ENCODE results near the gene ACVR2A.

The ACVR2A gene

DNA sequence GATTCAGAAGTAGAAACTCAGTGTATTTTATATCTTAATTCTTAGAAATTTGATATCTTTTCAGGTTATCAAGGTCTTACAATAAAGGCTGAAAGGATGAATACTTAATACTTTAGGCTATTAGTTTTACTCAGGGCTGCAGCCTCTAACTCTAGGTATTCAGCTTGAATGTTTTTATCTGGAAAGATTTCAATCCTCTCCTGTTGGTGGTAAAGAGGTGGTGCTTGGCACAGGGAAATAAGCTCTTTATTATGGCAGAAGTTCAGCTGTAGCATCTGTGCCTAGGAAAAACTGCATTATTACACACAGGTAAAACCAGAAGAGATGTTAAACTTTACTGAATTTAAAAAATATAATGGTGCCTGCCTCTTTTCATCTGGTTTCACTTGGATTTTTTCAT lies 11.1 kb downstream of the ACVR2A start:
- DNase-seq, result no peak

DNA sequence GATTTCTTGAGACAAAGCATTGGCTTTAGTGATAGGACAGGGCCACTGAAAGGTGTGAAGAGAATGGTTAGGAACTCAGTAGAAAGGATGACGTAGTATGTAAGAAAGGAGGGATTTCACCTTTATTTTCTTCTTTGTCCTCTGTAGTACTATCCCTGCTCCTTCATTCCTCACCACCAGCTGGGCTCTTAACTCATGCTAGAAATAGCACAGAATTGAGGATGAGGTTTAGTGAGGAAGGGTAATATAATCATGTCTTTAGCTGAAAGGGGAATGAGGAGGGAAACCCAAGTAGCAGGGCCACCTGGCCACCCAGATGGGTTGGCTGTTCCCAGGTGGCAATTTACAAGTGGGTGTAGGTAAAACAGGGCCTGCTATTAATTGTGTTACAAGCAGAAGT lies 15.2 kb downstream of the ACVR2A start:
- no peak for DNase-seq

DNA sequence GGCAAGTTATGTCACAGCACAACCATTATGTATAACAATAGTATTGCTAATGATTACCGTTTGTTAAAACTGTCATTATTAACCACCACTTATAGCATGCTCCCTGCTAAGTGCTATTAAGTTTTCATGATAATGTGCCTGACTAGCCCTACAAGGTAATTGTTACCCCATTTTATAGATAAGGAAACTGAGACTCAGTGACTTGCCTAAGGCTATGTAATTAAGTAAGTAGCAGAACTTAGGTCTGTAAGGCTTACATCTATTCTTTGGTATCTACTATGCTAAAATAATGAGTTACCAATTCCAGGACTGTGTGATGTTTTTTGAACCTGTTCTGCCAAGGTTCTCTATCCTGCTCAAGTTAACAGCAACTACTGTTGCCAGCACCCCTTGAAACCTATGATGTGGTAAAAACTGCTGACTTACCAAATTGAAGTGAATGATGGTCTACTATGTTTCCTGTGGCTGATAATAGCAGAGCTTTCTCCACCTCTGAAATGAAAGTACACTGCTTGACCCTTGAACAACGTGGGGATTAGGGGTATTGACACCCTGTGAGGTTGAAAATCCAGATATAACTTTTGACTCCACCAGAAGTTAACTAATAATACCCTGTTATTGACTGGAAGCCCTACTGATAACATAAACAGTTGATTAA lies 18.2 kb downstream of the ACVR2A start:
- no peak for DNase-seq

DNA sequence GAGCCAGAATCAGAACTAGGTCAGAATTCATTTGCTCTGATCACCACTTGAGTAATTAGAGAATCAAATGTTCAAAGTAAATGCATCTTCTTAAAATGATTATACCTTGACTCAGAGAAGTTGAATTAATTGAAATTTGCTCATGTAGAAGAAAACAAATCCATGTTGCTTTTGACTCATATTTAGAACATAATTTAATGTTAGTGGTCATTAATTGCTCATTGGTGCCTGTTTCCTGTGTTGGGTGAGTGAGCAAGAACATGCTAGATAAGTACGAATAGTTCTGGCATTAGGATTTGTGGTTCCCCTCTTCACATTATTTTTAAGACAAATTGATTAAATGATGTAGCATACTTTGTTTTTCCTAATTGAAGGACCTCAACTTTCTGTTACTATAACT lies 19.0 kb downstream of the ACVR2A start:
- DNase-seq, result no peak

DNA sequence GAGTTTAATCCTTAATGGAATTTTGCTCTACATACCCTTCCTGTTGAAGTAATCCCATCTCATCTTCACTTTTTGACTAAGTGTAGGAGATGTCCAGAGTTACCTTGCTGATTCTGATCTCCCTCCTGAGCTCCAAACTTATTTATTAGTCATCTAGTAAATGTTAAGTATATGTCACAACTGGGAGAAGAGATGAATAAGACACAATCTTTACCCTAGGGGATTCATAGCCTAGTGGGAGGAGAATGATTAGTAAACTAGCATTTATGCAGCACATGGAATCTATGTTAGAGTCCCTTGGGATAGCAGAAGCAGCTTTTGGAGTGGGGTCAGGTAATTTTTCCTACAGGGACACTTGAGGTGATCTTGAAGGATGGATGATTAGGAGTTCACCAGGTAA lies 20.7 kb downstream of the ACVR2A start:
- DNase-seq, result no peak

DNA sequence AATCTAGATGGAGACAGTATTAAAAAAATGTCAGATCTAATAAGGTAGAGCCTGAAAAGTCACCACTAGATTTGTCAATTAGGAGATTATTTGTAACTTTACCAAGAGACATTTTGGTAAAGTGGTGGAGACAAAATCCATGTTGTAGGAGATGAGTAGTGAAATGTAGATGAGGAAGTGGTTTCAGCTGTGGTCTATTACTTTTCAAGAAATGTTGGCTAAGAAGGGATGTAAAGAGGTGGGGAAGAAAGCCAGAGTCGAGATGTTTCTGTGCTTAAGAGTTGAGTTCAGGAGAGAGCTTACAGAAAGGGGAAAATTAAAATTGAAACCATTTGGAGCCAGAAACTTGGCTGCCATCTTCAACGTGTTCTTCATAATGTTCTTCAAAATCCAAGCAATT lies 22.2 kb downstream of the ACVR2A start:
- DNase-seq, result no peak

DNA sequence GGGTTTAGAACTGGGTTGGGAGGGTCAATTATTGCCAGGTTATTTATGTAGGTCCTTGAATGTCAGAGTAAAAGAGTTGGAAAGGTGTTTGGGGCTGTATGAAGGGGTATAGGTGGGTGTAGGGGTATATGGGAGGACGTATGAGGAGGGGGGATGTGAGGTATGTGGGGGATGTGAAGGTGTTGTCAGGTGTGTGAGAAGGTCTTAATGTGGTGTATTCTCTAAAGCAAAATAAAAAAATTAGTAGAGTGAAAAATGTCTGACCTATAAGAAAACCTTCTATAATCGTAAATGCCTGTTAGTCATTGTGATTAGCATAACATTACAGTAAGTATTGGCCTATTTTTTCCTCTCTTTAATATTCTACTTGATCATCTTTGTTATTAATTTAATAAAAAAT lies 25.1 kb downstream of the ACVR2A start:
- no peak for DNase-seq

DNA sequence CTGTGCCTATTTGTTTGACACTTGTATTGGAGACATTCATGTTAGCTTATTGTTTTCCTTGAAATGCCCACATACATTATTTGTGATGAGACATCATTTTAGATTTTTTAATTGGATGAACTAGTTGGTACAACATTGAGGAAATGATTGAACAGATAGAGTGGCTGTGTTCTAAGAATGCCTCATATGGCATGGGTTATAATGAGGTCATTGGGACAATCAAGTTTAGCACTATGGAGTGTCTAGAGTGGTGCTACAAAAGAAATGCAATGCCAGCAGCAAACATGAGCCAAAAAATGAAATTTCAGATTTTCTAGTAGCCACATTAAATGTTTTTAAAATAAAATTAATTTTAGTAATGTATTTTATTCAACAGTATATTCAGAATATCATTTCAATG lies 28.1 kb downstream of the ACVR2A start:
- no peak for DNase-seq

DNA sequence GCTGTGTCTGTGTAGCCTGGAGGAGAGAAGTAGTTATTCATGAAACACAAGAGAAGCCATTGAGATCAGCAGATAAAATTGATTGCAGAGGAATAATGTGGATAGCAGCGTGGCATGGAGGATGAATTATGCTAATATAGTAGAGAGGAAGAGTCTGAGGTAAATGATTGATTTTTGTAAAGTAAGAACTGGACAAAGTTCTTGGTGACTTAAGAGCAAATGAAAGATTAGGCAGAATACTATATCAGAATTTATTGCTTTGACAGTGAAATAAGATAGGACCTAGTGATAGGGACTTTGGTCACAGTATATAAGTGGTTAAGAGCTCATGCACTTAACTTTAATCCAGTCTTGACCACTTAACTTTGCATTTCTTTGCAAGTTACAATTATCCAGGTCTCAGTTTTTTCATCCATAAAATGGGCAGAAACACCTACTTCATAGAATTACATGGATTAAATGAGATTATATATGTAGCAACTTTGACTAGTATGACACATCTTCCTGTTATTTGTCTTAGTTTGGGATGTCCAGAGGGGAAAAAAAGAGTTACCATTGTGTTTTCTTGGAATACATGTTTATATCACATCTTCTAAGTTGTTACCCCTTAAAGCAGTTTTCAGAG lies 29.1 kb downstream of the ACVR2A start:
- DNase-seq, result no peak

DNA sequence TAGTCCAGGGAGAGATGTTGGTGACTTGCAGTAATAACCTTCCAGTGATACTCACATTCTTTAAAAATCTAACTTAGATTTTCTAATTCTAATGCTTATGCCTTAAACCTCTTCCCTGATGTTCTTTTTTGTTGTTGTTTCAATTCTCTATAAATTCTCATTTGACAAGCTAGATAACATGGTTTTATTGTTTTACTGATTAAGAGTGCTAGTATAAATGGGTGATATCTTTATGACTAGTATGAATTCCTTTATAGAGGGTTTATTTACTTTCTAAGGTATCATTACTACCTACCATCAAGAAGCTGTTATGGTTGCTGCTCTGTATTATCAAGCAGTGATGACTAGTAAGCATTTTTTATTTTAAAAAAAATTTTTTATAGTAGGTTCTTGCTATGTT lies 35.0 kb downstream of the ACVR2A start:
- no peak for DNase-seq

DNA sequence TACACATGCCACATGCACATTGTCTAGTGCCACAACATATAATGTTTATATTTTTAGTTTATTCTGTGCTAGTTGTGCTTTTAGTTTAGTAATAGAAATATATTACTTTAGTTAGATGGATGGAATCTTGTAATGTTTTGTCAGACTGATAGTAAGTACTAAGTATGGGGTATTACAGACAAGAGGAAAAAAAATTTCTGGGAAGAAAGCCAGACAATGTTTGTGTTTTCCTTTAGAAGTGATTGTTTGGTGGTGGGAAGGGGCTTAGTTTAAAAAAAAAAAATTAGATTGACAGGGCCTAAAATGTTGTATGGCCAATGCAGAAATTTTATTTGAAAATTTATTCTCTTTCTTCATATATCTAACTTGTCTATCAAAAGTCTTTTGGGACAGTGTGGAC lies 37.8 kb downstream of the ACVR2A start:
- no peak for DNase-seq

DNA sequence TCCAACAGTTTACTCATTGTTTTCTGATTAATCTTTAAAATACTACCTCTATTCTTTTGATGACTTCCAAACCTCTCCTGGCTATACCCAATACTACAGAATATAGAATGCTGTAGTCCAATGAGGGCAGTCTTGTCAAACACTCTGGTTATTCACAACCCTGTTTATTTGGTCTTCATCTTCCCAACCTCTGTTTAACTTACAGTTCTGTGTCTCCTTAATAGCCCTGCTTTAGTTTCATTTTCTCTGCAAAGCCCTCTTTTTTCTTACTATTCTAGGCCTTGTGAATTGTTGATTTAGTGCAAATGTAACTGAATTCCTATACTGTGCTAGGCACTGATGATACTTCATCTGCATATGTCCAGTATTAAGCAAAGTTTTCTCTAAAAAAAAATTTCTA lies 40.0 kb downstream of the ACVR2A start:
- DNase-seq, result no peak

DNA sequence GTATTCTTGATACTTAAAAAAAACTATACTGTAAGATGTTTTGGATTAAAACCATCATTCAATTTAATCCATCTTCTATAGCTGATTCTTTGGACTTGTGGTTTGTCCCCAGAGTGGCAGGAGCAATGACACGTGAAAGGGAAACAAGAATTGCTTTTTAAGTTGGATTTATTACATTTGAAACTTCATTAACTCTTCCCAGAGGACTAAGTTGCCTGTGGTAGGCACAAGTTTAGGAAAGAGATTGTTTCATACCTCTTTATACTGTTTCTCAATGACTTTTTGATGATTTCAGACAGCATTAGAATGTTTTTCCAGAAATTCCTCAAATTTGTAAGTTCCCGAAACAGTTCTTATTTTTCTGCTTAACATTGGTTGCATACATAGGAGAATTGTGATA lies 41.3 kb downstream of the ACVR2A start:
- DNase-seq, result no peak

DNA sequence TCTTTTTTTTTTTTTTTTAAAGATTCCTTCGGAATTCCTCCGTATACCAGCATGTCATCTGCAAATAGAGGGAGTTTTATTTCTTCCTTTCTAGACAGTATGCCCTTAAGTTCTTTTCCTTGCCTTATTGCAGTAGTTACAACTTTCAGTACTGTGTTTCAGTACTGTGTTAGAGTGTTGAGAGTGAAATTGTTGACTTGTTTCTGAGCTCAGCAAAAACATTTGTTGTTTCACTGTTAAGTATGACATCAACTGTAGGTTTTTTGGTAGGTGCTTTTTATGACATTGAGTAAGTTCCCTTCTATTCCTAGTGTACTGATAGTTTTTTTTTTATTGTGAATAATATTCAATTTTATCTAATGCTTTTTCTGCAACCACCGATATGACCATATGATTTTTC lies 43.9 kb downstream of the ACVR2A start:
- DNase-seq, result no peak

DNA sequence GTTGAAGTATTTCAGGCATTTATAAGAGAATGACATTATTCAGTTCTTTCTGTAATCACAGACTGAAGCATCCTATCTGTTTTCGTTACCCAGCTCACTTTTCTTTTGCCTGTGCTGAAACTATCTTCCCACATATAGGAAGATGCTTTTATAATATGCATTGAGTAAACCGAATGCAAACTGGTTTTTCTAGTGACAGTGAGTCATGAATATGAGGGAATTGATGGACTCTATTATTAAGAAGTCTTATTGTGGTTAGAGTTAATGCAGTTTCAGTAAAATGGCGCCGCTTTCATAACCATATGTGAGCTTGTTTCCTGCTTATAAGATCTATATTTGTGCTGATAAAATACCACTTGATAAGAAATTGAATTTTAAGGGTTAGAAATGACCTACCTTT lies 59.2 kb downstream of the ACVR2A start:
- no peak for DNase-seq

DNA sequence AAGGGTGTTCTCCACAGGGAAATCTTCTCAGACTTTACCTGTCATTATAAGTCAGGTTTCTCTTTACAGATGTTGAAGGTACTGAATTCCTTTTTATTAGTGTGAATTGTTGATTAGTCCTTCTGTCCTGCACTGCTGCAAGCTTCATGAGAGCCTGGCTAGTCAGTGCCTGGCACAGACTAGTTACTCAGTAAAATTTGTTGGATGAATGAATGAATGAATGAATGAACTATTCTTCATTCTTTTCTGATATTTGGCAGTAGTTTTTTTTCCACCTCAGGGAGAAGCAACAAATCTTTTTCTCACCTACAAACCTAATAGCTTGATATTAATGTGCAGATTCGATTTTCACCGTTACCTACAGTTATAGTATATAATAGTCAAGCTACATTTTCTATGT lies 64.3 kb downstream of the ACVR2A start:
- DNase-seq, result no peak

DNA sequence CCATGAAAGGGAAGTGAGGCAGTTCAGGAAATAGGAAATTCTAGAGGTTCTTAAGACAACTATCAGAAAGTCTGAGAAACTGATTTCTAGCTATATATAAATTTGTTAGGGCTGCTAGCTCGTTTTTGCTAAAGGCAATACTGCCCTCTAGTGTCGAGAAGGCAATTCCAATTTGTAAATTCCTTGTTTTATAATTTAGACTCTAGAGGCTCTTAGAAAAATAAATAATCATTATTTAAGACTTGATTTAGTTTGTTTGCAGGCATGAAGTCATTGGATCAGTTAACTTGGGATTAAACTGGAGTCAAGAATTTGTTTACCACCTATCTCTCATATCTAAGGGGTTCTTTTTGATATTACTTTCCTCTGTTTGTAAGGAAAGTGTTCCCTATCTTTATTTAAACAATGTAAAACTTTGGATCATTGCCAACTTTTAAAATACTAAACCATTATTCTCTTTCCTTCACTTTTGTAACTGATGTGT lies 66.2 kb downstream of the ACVR2A start:
- DNase-seq, result no peak

DNA sequence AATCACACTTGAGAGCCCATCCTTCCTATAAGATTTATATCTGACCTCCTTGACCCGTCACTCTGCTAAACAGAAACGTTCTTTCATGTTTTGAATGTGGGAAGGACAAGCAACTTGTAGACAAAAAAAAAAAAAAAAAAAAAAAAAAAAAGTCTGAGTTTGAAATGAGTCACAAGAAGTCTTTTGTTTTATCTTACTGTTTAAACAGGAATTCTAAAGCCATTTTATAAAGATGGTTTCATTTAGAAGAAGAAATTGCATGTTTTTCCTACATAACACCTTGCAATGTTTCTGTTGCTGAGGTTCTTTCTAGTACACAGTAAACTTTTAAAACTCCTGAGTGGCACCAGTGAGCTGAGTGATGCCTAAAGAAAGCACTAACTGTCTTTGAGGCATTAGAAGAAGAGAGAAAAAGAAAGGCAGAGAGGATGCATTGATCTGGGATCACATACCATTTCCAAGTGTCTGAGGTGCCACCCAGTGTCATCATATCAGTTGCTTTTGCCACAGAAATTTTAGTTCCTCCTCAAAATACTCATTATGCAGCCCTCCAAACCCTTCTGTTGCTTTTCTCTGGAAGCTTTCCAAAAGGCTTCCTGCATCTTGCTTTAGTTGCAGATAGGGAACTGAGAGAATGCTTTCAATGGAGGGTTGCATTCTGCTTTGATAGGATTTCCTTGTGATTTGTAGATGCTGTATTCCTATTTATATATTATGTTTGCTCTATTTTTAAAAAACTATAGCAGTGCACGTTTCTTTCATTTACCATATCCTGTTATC lies 69.1 kb downstream of the ACVR2A start:
- no peak for DNase-seq

DNA sequence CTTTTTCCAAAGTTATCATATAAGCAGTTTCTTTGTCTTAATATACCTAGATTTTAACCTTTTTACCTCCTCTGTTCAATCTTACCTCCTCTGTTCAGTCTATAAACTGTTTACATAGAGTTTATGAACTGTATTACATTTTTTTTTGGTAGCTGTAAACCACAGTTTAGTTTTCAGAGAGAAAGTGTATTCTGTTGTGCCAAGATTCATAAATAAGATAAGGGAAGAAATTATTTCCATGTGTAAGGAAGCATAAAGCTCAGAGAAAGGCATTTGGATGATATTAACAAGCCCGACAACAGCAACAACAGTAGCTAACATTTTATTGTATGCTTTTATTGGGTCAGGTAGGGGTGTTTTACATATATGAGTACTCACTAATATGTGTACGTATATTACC lies 71.2 kb downstream of the ACVR2A start:
- DNase-seq, result no peak

DNA sequence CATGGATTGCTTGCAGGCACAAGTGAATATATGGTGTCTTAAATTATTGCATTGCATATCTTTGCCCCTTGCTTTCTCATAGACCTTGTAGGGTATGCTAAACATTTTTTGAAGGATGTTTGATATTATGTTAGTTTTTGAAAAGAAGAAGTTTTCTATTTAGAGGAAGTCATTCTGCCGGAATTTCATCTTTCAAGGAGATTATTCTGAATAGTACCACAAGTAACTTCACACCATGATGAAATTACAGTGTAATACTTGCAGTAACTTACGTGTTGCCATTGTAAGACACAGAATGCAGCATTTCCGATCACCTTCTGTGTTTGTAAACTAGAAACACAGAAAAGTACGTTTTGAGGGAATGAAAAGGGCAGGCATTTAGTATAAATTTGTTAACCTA lies 71.9 kb downstream of the ACVR2A start:
- DNase-seq, result no peak

DNA sequence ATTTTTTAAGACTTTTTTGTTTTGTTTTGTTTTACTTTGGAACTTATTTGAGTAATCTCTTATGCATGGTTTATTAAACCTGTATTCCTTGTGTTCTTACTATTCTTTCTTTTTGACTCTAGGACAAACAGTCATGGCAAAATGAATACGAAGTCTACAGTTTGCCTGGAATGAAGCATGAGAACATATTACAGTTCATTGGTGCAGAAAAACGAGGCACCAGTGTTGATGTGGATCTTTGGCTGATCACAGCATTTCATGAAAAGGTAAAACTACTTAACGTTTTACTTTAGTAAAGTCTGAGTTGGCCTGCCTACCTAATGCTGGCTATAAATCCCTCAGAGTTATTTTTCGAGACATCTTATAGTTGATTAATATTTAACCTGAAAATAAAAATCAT lies 72.3 kb downstream of the ACVR2A start:
- no peak for DNase-seq

DNA sequence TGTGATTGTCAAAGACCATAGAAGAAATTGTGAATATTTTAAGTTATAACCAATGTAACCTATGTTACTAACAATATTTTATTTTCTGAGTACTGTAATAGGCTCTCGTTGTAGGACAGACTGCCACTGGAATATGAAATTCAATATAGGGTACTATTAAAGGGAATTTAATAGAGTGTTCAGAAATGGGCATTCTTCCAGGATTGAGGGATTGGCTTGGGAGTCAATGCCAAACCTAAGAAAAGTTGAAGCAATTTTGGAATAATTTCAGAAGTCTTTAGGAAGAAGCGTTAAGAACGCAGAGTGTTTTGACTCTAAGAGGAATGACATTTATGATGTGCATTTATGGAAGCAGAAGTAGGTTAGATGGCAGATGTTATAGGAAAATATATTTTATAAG lies 79.0 kb downstream of the ACVR2A start:
- DNase-seq, result no peak

DNA sequence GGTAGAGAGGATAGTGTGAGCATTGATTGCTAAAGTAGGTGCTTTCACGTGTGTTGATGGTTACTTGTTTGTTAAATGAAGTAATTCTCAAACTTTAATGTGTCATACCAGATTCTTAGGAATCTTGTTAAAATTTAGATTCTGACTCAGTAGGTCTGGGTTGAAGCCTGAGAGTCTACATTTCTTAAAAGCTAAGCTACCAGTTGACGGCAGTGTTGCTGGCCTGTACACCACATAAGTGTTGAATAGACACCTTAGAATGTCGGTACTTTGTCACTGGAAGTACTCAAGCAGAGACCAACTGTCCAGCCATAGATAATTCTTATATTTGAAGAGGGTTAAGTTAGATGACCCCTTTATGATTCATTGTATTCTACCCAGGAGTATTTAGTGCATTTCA lies 79.8 kb downstream of the ACVR2A start:
- DNase-seq, result no peak

DNA sequence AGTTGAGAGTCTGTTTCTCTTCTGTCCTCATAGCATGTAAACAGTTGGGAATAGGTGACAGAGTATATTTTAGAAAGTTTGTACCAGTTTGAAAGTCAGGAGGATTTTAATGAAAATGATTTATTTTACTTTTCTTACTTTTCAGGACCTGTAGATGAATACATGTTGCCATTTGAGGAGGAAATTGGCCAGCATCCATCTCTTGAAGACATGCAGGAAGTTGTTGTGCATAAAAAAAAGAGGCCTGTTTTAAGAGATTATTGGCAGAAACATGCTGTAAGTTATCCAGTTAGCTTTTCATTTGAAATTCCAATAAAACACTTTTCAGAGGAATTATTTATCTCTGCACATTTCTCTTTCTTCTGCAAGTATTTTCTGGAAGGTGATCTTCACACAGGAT lies 81.1 kb downstream of the ACVR2A start:
- DNase-seq, result no peak
